ENCODE data around the gene TFDP3. TPM values are rescaled to one million over a fixed set of nuclear protein-coding genes. Genes with fewer than 3 reads are reported as not detected.

Gene TFDP3, protein sequence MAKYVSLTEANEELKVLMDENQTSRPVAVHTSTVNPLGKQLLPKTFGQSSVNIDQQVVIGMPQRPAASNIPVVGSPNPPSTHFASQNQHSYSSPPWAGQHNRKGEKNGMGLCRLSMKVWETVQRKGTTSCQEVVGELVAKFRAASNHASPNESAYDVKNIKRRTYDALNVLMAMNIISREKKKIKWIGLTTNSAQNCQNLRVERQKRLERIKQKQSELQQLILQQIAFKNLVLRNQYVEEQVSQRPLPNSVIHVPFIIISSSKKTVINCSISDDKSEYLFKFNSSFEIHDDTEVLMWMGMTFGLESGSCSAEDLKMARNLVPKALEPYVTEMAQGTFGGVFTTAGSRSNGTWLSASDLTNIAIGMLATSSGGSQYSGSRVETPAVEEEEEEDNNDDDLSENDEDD
- total RNA-seq = not detected

DNA sequence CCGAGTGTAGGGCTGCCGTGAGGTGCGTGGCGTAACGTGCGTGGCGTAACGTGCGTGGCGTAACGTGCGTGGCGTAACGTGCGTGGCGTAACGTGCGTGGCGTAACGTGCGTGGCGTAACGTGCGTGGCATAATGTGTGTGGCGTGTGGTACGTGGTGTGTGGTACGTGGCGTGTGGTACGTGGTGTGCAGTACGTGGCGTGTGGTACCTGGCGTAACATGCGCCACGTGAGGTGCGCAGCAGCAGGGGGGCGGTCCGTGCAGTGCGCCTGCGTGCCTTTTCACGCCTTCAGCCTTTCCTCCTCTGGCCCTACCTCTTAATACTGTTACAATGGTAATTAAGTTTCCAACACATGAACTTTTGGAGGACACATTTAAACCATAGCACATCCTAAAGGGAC, at the start of gene TFDP3:
TSS of gene TFDP3 (minus strand) at position 26 of the 400 bp plus-strand sequence. CDS start 95 bp downstream, outside the sequence.
- intact Hi-C loops (cut with DNase I; ENCODE audit: low total_unique reads) = no loop called here

DNA sequence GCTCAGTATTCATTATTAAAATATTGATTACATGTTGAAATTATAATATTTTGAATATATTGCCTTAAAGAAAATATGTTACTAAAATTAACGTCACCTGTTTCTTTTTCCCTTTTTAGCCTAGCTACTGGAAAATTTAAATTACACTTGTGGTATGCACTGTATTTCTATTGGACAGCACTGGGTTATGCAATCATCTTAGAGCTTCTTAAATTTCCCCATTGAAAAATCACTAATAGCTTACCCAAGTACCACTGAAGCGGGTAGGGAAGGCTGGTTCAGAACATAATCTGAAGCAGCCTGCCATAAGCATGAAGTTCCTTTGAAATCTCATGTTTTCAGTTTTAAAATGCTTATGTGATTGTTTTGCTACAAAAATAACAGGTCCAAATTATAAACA, 49.5 kb upstream of the TFDP3 start:
- in situ Hi-C loops (cut with MboI; ENCODE audit: low pct_ligation_motif_present in 1 of 4, low pct_unique_long_range_greater_than_20kb in 1 of 4, low sequenced_read_pairs in 3 of 4) = no loop called here
- 84 to 95% methylated on average over 2 of the region's 2 CpGs for WGBS, 2 donors (ENCODE audit: low coverage in 1 of 2)

More for the DNA sequence above, at the start of gene TFDP3:
- no peak within 1 kb of the TSS for H3K27ac ChIP-seq
- in situ Hi-C loops (cut with MboI; ENCODE audit: low pct_ligation_motif_present in 1 of 4, low pct_unique_long_range_greater_than_20kb in 1 of 4, low sequenced_read_pairs in 3 of 4) = no loop called here
- no peaks in the 10 kb centered on the region for H3K4me1 ChIP-seq
- H3K4me3 ChIP-seq = no peak within 1 kb of the TSS
- 94% methylated on average over 40 of the region's 40 CpGs; no CpG with 5 or more reads in 1 of the 2 donors for WGBS, 2 donors (ENCODE audit: low coverage in 1 of 2)
- TF ChIP-seq, protein P1, sequence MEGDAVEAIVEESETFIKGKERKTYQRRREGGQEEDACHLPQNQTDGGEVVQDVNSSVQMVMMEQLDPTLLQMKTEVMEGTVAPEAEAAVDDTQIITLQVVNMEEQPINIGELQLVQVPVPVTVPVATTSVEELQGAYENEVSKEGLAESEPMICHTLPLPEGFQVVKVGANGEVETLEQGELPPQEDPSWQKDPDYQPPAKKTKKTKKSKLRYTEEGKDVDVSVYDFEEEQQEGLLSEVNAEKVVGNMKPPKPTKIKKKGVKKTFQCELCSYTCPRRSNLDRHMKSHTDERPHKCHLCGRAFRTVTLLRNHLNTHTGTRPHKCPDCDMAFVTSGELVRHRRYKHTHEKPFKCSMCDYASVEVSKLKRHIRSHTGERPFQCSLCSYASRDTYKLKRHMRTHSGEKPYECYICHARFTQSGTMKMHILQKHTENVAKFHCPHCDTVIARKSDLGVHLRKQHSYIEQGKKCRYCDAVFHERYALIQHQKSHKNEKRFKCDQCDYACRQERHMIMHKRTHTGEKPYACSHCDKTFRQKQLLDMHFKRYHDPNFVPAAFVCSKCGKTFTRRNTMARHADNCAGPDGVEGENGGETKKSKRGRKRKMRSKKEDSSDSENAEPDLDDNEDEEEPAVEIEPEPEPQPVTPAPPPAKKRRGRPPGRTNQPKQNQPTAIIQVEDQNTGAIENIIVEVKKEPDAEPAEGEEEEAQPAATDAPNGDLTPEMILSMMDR (IDR thresholded peaks at IDR 0.05) = no peak
- TF ChIP-seq POLR2A (IDR thresholded peaks at IDR 0.05) (no peak), POLR2AphosphoS5 (IDR thresholded peaks at IDR 0.05) (no peak), EP300 (IDR thresholded peaks at IDR 0.05; ENCODE audit: low read depth) (no peak)
- H3K27me3 ChIP-seq = no peaks in the 10 kb centered on the region
- no peaks in the 10 kb centered on the region for H3K36me3 ChIP-seq
- no peak for DNase-seq
- H3K9me3 ChIP-seq = no peaks in the 10 kb centered on the region

DNA sequence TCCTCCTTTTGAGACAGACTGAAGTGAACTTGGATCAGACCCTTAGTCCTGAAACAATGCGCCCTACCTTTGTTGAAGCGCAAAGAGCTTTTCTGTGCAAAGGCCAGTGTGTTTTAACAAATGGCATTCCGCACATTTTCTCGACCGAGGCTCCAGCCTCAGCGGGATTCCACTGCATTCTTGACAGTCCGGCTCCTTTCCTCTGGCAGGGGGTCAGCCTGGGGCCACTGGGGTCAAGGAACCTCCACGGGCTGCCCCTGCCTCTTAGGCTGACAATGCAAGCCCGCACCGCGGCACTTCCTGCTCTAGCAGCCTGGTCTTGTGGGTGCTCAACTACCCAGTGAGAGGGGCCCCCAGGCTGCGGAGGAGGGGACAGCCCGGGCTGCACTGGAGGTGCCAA, 47.2 kb upstream of the TFDP3 start:
- 61% methylated on average over 13 of the region's 13 CpGs; no CpG with 5 or more reads in 1 of the 2 donors for WGBS, 2 donors (ENCODE audit: low coverage in 1 of 2)
- in situ Hi-C loops (cut with MboI; ENCODE audit: low pct_ligation_motif_present in 1 of 4, low pct_unique_long_range_greater_than_20kb in 1 of 4, low sequenced_read_pairs in 3 of 4) = no loop called here
- H3K27me3 ChIP-seq = no peaks in the 10 kb centered on the region

More for the DNA sequence above, 49.5 kb upstream of the TFDP3 start:
- Histone ChIP-seq H3K9me3 (no peaks in the 10 kb centered on the region), H3K4me1 (no peaks in the 10 kb centered on the region), H3K27ac (no peak overlapping the region), H3K36me3 (no peaks in the 10 kb centered on the region), H3K27me3 (no peaks in the 10 kb centered on the region), H3K4me3 (no peak overlapping the region)
- TF ChIP-seq EP300 (IDR thresholded peaks at IDR 0.05; ENCODE audit: low read depth) (no peak), POLR2AphosphoS5 (IDR thresholded peaks at IDR 0.05) (no peak), POLR2A (IDR thresholded peaks at IDR 0.05) (no peak)
- TF ChIP-seq, protein P1 (IDR thresholded peaks at IDR 0.05) = no peak
- intact Hi-C loops (cut with DNase I; ENCODE audit: low total_unique reads) = no loop called here
- no peak for DNase-seq

DNA sequence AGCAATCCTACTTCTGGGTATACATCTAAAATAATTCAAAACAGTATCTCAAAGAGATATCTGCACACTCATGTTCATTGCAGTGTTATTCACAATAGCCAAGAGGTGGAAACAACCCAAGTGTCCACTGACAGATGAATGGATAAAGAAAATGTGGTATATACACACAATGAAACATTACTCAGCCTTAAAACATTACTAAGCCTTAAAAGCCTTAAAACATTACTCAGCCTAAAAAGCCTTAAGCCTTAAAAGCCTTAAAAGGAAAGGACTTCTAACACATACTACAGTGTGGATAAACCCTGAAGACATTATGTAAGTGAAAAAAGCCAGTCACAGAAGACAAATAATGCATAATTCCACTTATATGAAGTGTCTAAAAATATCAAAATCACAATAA, 40.3 kb upstream of the TFDP3 start:
- intact Hi-C loops (cut with DNase I; ENCODE audit: low total_unique reads) = no loop called here
- Histone ChIP-seq H3K4me1 (no peaks in the 10 kb centered on the region), H3K9me3 (no peaks in the 10 kb centered on the region), H3K4me3 (no peak overlapping the region), H3K27ac (no peak overlapping the region), H3K36me3 (no peaks in the 10 kb centered on the region), H3K27me3 (no peaks in the 10 kb centered on the region)
- in situ Hi-C loops (cut with MboI; ENCODE audit: low pct_ligation_motif_present in 1 of 4, low pct_unique_long_range_greater_than_20kb in 1 of 4, low sequenced_read_pairs in 3 of 4) = no loop called here
- TF ChIP-seq POLR2AphosphoS5 (IDR thresholded peaks at IDR 0.05) = no peak
- no peak for TF ChIP-seq EP300 (IDR thresholded peaks at IDR 0.05; ENCODE audit: low read depth)
- no peak for TF ChIP-seq POLR2A (IDR thresholded peaks at IDR 0.05)
- TF ChIP-seq, protein P1 (IDR thresholded peaks at IDR 0.05) = no peak
- DNase-seq = no peak

More for the DNA sequence above, 47.2 kb upstream of the TFDP3 start:
- Histone ChIP-seq H3K4me3 (no peak overlapping the region), H3K9me3 (no peaks in the 10 kb centered on the region), H3K4me1 (no peaks in the 10 kb centered on the region), H3K27ac (no peak overlapping the region), H3K36me3 (no peaks in the 10 kb centered on the region)
- no peak for DNase-seq
- TF ChIP-seq POLR2AphosphoS5 (IDR thresholded peaks at IDR 0.05) (no peak), EP300 (IDR thresholded peaks at IDR 0.05; ENCODE audit: low read depth) (no peak)
- TF ChIP-seq, protein P1 (IDR thresholded peaks at IDR 0.05) = no peak
- intact Hi-C loops (cut with DNase I; ENCODE audit: low total_unique reads) = no loop called here
